PFSK-1 (cell line): ENCODE results near the gene ACACA.

Experiments
- FOXP2 ChIP-seq: optimal IDR thresholded peaks from 2 replicates; pipeline ENCODE3; 2011; ENCODE audit warnings: borderline replicate concordance, control low read depth, inconsistent platforms; ENCODE audit not compliant: insufficient read depth; ENCODE audit errors: extremely low read length, extremely low read depth
- POLR2AphosphoS5 ChIP-seq: IDR thresholded peaks from 2 replicates; pipeline ENCODE4 v1.6.1; 2012; ENCODE audit warnings: low read depth, mild to moderate bottlenecking, control low read depth, low read length, moderate library complexity
- REST ChIP-seq, 2 experiments: IDR thresholded peaks; 2 replicates each; pipeline versions ENCODE4 v1.6.1 to v1.8.0; 2011 to 2012; ENCODE audit warnings: low read depth in 2 of 2, low read length in 2 of 2, control low read depth in 1 of 2, inconsistent platforms in 1 of 2, mild to moderate bottlenecking in 1 of 2, moderate library complexity in 1 of 2; ENCODE audit not compliant: insufficient read depth in 1 of 2
- SIN3A ChIP-seq: IDR thresholded peaks from 2 replicates; pipeline ENCODE4 v1.6.1; 2012; ENCODE audit warnings: mild to moderate bottlenecking, low read length, moderate library complexity, borderline replicate concordance; ENCODE audit not compliant: insufficient read depth
- TAF1 ChIP-seq: IDR thresholded peaks from 2 replicates; pipeline ENCODE4 v1.6.1; 2012; ENCODE audit warnings: low read length, control low read depth, borderline replicate concordance; ENCODE audit not compliant: insufficient read depth

ACACA gene

GRCh38 chr17:37086948-37087347 is 319.7 kb downstream of the ACACA start:
- TF ChIP-seq FOXP2 (no peak), TAF1 (no peak), POLR2AphosphoS5 (no peak), SIN3A (no peak), REST (IDR thresholded peaks at IDR 0.05; ENCODE audit: insufficient read depth in 1 of 2, low read depth in 2 of 2, low read length in 2 of 2) (no peak)

GRCh38 chr17:37086334-37086733 is 320.3 kb downstream of the ACACA start:
- no peak for TF ChIP-seq POLR2AphosphoS5
- TF ChIP-seq SIN3A, result no peak
- no peak for TF ChIP-seq TAF1
- no peak for TF ChIP-seq REST (IDR thresholded peaks at IDR 0.05; ENCODE audit: insufficient read depth in 1 of 2, low read depth in 2 of 2, low read length in 2 of 2)
- no peak for TF ChIP-seq FOXP2

- TF ChIP-seq FOXP2 (no peak), SIN3A (no peak), TAF1 (no peak), REST (IDR thresholded peaks at IDR 0.05; ENCODE audit: insufficient read depth in 1 of 2, low read depth in 2 of 2, low read length in 2 of 2) (no peak), POLR2AphosphoS5 (no peak)
These were observed 322.3 kb downstream of the ACACA start for GRCh38 chr17:37084372-37084771.

- no peak for TF ChIP-seq TAF1
- TF ChIP-seq SIN3A, result no peak
- TF ChIP-seq REST (IDR thresholded peaks at IDR 0.05; ENCODE audit: insufficient read depth in 1 of 2, low read depth in 2 of 2, low read length in 2 of 2), result no peak
- no peak for TF ChIP-seq FOXP2
- TF ChIP-seq POLR2AphosphoS5, result no peak
These were observed 323.2 kb downstream of the ACACA start for GRCh38 chr17:37083456-37083855.

GRCh38 chr17:37082985-37083384 is 323.7 kb downstream of the ACACA start:
- no peak for TF ChIP-seq REST (IDR thresholded peaks at IDR 0.05; ENCODE audit: insufficient read depth in 1 of 2, low read depth in 2 of 2, low read length in 2 of 2)
